Measurements from ENCODE around the gene OLFML2B. TPM values are rescaled to one million over a fixed set of nuclear protein-coding genes. Genes with fewer than 3 reads are reported as not detected.

Gene OLFML2B
- polyA plus RNA-seq, 1 of the 3 experiments (the other 2 are of a cell fraction) = 7.3 TPM

- Histone ChIP-seq H3K27ac (ENCODE audit: low read depth in 2 of 2, low read length in 1 of 2) (no peak overlapping the region), H3K79me2 (ENCODE audit: insufficient read depth) (no peaks in the 10 kb centered on the region), H4K20me1 (ENCODE audit: insufficient read depth) (no peaks in the 10 kb centered on the region), H2AFZ (ENCODE audit: low read depth) (no peak overlapping the region), H3K9ac (no peak overlapping the region), H3K9me2 (no peaks in the 10 kb centered on the region), H3K27me3 (ENCODE audit: insufficient read depth) (no peaks in the 10 kb centered on the region), H3K36me3 (replicated peaks in 1 of 2; ENCODE audit: control insufficient read depth in 1 of 2, insufficient read depth in 2 of 2, low read length in 1 of 2) (no peaks in the 10 kb centered on the region), H3K9me3 (no peaks in the 10 kb centered on the region), H3K4me1 (ENCODE audit: control insufficient read depth in 1 of 2, insufficient read depth in 2 of 2, low read depth in 1 of 2, low read length in 1 of 2) (peaks cover 0 to 9% of the 10 kb centered on the region in 2 experiments; a peak in 2 of 4 replicates), H3K4me2 (no peak overlapping the region), H3F3A (replicated peaks; ENCODE audit: insufficient read depth) (peaks cover 5% of the 10 kb centered on the region), H3K4me3 (ENCODE audit: low read depth in 2 of 2, low read length in 1 of 2) (no peak overlapping the region)
- DNase-seq = no peak
- POLR2A ChIA-PET = no interaction called here
- TF ChIP-seq SIN3A (IDR thresholded peaks at IDR 0.05; ENCODE audit: borderline replicate concordance, low read depth, low read length) (no peak), EP300 (IDR thresholded peaks at IDR 0.05; ENCODE audit: borderline replicate concordance in 1 of 2, low read depth in 1 of 2, low read length in 1 of 2) (no peak)
- 96% methylated on average over 4 of the region's 4 CpGs for WGBS (ENCODE audit: low lambda C conversion rate)
- CTCF ChIA-PET = no interaction called here
Measured at GRCh38 chr1:161948435-161948834, 75.2 kb downstream of the OLFML2B start.

- WGBS (ENCODE audit: low lambda C conversion rate) = 94% methylated on average over 5 of the region's 5 CpGs
- ChIA-PET POLR2A (no interaction called here), CTCF (no interaction called here)
- H3K9me3 ChIP-seq = no peaks in the 10 kb centered on the region
- no peaks in the 10 kb centered on the region for H3K9me2 ChIP-seq
- H2AFZ ChIP-seq (ENCODE audit: low read depth) = no peak overlapping the region
- H3K36me3 ChIP-seq (replicated peaks in 1 of 2; ENCODE audit: control insufficient read depth in 1 of 2, insufficient read depth in 2 of 2, low read length in 1 of 2) = no peaks in the 10 kb centered on the region
- H3K9ac ChIP-seq = no peak overlapping the region; the same call in 1 of the 2 replicates
- H3K4me1 ChIP-seq (ENCODE audit: control insufficient read depth in 1 of 2, insufficient read depth in 2 of 2, low read depth in 1 of 2, low read length in 1 of 2) = peaks cover 0 to 1% of the 10 kb centered on the region in 2 experiments; a peak in 1 of 4 replicates
- TF ChIP-seq TEAD4 (IDR thresholded peaks at IDR 0.05; ENCODE audit: borderline replicate concordance, insufficient read depth) (no peak), REST (IDR thresholded peaks at IDR 0.05; ENCODE audit: low read depth, low read length) (no peak), GATA2 (CRISPR knock-in tag; IDR thresholded peaks at IDR 0.05) (no peak), RFX5 (IDR thresholded peaks at IDR 0.05; ENCODE audit: low read length) (no peak), RAD21 (IDR thresholded peaks at IDR 0.05; ENCODE audit: low read length) (no peak), MXI1 (IDR thresholded peaks at IDR 0.05; ENCODE audit: low read depth, low read length) (no peak), RXRA (IDR thresholded peaks at IDR 0.05; ENCODE audit: borderline replicate concordance, low read depth) (no peak), JUND (IDR thresholded peaks at IDR 0.05) (no peak)
- no peak for DNase-seq
- H3K27me3 ChIP-seq (ENCODE audit: insufficient read depth) = no peaks in the 10 kb centered on the region
- no peak overlapping the region for H3K4me2 ChIP-seq
- no peak overlapping the region for H3K4me3 ChIP-seq (ENCODE audit: low read depth in 2 of 2, low read length in 1 of 2)
- peak overlapping the region in 1 of 2 experiments; percentile 72; a peak in 2 of 4 replicates for H3K27ac ChIP-seq (ENCODE audit: low read depth in 2 of 2, low read length in 1 of 2)
- H3K79me2 ChIP-seq (ENCODE audit: insufficient read depth) = no peaks in the 10 kb centered on the region
- no peaks in the 10 kb centered on the region for H3F3A ChIP-seq (replicated peaks; ENCODE audit: insufficient read depth)
- no peaks in the 10 kb centered on the region for H4K20me1 ChIP-seq (ENCODE audit: insufficient read depth)
Measured at GRCh38 chr1:161946071-161946987, 77.3 kb downstream of the OLFML2B start.

Measured in SK-N-SH (cell line).